ENCODE results near the gene TUBB2B.

GRCh38 chr6:3213334-3213695, 14.1 kb downstream of the TUBB2B start:
- TF ChIP-seq CTCF (IDR thresholded peaks at IDR 0.05; ENCODE audit: poor library complexity, severe bottlenecking), result no peak
- no peak for TF ChIP-seq RAD21 (conservative IDR thresholded peaks at IDR 0.05)
- TF ChIP-seq POLR2AphosphoS5 (IDR thresholded peaks at IDR 0.05), result no peak
- TF ChIP-seq REST (IDR thresholded peaks at IDR 0.05; ENCODE audit: borderline replicate concordance), result no peak
